Metanephros (tissue), 1 donor: Measurements from ENCODE around the gene KATNBL1. TPM values are rescaled to one million over a fixed set of nuclear protein-coding genes. Genes with fewer than 3 reads are reported as not detected.

Experiments
- total RNA-seq: library from RNA; depleted of rRNA; stranded (reverse); fragments of >200 nt; gene quantifications from one replicate; pipeline ENCODE4 v1.2.3, GENCODE V29; 2014

The KATNBL1 gene, protein sequence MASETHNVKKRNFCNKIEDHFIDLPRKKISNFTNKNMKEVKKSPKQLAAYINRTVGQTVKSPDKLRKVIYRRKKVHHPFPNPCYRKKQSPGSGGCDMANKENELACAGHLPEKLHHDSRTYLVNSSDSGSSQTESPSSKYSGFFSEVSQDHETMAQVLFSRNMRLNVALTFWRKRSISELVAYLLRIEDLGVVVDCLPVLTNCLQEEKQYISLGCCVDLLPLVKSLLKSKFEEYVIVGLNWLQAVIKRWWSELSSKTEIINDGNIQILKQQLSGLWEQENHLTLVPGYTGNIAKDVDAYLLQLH
- 56.8 TPM for total RNA-seq

DNA sequence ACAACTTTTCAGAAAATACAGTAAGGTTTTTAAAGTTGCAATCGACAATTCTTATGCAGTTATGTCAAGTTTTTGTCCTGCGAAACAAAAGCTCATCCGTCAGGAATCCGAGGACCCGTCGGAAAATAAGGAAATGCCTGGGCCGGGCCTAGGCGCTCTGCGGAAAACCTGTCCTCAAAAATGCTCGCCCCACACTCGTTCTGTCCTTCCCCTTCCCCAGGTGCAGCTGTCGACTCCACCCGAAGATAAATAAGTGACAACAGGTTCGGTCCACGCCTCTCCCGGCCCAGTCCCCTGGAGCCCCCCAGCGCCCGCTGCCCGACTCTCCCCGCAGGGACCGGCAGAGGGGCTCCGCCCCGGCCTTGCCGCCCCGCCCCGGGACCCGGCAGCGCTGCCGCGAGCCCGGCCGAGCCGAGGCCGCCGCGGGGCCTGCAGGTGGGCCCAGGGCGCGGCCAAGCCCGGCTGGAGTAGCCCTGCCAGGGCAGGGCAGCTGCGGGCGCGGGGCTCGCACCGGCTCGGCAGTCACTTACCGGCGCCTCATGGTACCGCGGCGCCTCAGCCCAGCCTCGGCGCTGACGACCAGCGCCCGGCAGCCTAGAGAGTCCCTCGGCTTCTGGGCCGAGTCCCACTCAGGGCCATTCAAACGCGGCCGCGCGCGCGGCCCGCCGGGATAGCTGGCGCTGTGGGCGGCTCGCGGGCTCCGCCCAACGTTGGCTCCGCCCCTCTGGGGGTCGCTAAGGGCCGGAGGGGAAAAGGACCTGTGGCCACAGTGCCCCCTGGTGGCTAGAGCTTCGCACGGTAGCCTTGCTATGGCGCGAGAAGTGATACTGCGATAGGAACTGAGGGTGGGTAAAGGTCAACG lies at the start of gene KATNBL1:
Gene KATNBL1 (minus strand): TSS at position 676 of the 862 bp plus-strand sequence. CDS start 46,420 bp downstream, outside the sequence.

DNA sequence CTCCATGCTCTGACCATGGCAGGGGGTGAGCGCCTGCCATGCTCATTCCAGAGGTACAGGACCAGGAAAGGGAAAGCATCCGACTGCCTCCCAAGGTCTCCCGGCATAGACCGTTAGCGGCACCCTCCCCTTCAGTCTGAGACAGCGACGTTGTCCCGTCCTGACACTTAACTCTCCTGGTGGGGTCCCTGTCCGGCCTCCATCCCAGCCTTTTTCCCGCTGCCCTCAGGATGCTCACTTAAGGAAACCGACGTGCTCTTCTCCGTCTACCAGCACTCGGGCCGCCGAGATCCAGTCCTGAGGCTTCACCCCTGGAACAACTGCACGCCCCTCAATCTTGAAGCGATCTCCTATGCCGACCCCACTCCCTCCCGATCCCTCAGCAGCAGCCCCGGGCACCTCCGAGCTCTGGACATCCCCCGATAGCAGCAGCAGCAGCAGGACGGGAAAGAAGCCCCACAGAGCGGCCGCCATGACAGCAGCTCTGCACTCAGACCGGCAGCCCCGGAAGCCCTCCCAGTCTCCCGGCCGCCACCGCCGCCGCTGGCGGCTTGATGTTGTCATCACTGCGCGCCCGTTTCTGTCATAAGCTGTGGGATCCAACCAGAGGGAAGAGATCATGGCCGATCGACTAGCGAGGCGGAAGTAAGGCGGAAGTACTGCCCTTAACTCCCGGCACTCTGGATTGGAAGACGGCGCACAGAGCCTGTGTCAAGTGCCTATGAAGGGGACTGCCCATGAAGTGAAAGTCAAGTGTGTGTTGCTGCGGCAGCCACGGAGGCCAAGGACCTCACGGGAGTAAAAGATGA lies 108.3 kb downstream of the KATNBL1 start, which contains the start of the genes EMC7 and PGBD4:
Gene EMC7 (minus strand): TSS at position 497 of the 809 bp plus-strand sequence. CDS start 23 bp downstream, at position 474.
Gene PGBD4 (plus strand): TSS at position 718 of the 809 bp plus-strand sequence. CDS start 449 bp downstream, outside the sequence.

Other genes with a start within 250 kb of the KATNBL1 start
- gene CHRM5, start 241.6 kb downstream of the KATNBL1 start, total RNA-seq = not detected
- 7.0 TPM for gene AVEN, start 170.9 kb downstream of the KATNBL1 start, total RNA-seq
- 27.7 TPM for gene EMC7, start 108.2 kb downstream of the KATNBL1 start, total RNA-seq
- gene PGBD4, start 108.0 kb downstream of the KATNBL1 start, total RNA-seq = 2.0 TPM
- gene EMC4, start 14.9 kb upstream of the KATNBL1 start, total RNA-seq = 65.9 TPM
- 26.2 TPM for gene SLC12A6, start 127.7 kb upstream of the KATNBL1 start, total RNA-seq
- 125 TPM for gene NOP10, start 133.0 kb upstream of the KATNBL1 start, total RNA-seq
- gene NUTM1, start 133.2 kb upstream of the KATNBL1 start, total RNA-seq = not detected
- 10.2 TPM for gene LPCAT4, start 157.1 kb upstream of the KATNBL1 start, total RNA-seq
- 47.9 TPM for gene GOLGA8A, start 227.7 kb upstream of the KATNBL1 start, total RNA-seq